Measurements from ENCODE around the gene GIMAP5.

GIMAP5 gene

DNA sequence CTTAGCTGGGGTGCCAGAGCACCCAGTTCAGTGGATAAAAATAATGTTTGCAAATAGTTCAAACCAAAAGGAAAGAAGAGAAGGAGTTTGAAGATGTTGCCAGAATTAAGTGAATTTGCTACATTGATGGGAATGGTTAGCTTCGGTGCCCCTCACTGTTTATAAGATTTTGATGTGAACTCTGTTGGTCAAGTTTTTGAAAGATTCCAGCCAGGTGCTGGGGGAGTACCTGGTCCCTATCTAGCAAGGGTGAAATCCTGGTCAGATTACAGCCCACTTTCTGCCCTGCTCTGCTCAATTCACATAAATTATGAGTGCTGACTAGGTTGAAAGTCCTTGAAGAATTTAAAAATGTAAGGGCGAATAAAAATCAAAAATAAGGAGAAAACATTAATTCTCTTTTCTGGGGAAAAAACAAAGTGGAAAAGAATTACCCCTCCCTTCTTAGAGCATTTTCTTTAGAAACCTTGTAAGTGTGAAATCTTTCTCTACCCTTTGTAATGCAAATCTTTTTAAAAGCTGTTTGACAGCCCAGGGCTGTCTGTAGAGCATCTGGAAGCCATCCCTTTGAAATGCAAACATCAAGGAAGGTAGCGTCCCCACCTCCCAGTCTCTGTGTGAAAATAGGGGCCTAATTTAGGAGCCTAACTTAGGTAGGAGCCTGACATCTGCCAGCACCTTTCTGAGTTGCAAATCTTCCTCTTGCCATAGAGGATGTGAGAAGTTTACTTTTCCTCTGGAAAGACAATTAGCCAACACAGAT is 1.4 kb upstream of the GIMAP5 start:
- DNase-seq (ENCODE audit: low read depth): no peak

DNA sequence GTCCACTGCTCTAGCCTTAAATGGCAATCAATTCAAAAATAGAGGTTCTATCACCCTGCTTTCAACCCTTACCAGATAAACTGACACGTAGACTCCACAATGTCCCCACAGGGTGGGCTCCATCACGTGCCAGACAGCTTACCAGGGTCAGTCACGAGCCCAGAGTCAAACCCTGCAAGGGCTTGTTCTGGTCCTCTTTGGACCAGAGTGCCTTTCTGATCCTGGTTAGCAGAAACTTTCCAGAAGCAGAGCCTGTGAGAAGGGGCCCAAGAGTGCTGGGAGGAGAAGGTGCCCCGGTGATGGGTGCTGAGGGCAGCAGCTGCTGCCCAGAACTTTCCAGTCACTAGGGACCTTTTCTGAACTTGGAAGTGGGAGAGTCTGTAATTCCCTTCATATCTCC is 354 bp upstream of the GIMAP5 start:
- no peak for DNase-seq (ENCODE audit: low read depth)

GRCh38 chr7:150738092-150738491 is 874 bp downstream of the GIMAP5 start:
- DNase-seq (ENCODE audit: low read depth): no peak

- DNase-seq (ENCODE audit: low read depth): no peak
Measured at GRCh38 chr7:150738591-150739001, 1.4 kb downstream of the GIMAP5 start.

- DNase-seq (ENCODE audit: low read depth): no peak
Measured at GRCh38 chr7:150739033-150739432, 1.8 kb downstream of the GIMAP5 start.

DNA sequence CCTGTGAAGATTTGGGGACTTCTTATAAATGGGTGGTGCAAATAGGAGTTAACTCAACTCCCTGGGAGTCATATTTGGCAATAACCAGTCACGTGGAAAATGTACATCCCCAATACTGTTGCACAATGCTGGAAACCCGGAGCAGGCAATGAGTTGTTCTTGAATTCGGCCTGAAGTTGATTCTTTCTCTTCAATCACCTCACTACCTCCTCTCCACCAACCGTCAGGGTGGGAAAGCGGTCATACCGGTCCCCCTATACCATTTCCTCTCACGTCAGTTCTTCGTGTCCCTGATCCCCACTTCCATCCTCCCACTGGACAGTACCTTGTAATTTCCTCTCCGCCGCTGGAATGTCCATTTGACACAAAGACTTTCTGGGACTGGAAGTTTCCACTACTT is 2.8 kb downstream of the GIMAP5 start:
- no peak for DNase-seq (ENCODE audit: low read depth)

DNA sequence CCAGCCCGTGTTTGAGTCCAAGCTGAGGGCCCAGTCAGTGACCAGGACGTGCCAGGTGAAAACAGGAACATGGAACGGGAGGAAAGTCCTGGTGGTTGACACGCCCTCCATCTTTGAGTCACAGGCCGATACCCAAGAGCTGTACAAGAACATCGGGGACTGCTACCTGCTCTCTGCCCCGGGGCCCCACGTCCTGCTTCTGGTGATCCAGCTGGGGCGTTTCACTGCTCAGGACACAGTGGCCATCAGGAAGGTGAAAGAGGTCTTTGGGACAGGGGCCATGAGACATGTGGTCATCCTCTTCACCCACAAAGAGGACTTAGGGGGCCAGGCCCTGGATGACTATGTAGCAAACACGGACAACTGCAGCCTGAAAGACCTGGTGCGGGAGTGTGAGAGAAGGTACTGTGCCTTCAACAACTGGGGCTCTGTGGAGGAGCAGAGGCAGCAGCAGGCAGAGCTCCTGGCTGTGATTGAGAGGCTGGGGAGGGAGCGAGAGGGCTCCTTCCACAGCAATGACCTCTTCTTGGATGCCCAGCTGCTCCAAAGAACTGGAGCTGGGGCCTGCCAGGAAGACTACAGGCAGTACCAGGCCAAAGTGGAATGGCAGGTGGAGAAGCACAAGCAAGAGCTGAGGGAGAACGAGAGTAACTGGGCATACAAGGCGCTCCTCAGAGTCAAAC is 5.2 kb downstream of the GIMAP5 start:
- DNase-seq (ENCODE audit: low read depth): no peak

DNA sequence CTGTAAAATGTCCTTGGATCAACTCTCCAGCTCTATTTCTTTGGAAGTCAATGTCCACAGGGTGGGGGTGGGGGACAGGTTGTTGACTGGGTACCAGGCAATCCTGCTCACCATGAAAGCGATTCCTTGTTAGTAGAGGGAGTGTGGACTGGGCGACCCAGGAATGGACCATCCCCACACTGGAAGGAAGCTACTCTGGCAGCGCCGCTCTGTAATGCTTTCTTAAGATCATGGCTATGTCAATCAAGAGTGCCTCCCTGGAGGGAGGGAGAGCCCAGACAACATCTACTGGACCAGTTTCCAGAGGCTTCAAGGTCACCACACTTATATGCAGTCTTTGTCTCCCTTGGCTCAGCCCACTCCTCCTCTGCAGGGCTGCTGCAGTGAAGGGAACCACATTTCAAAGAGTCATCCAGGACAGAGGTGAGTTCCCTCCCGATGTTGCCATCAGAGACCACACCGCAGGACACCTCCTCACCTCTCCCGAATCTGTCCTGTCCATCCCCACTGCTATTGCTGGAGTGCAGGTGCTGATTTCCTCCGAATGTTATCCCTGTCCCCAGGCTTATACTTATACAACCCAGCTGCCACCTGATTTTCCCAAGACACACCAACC is 6.9 kb downstream of the GIMAP5 start:
- no peak for DNase-seq (ENCODE audit: low read depth)

- no peak for DNase-seq (ENCODE audit: low read depth)
Measured at GRCh38 chr7:150745086-150745485, 7.9 kb downstream of the GIMAP5 start.

GRCh38 chr7:150745876-150746275 is 8.7 kb downstream of the GIMAP5 start:
- no peak for DNase-seq (ENCODE audit: low read depth)

GRCh38 chr7:150746921-150747320 is 9.7 kb downstream of the GIMAP5 start:
- DNase-seq (ENCODE audit: low read depth): no peak

GRCh38 chr7:150748376-150748775 is 11.2 kb downstream of the GIMAP5 start:
- no peak for DNase-seq (ENCODE audit: low read depth)

- no peak for DNase-seq (ENCODE audit: low read depth)
Measured at GRCh38 chr7:150751702-150752101, 14.5 kb downstream of the GIMAP5 start.

GRCh38 chr7:150753239-150753638 is 16.0 kb downstream of the GIMAP5 start:
- DNase-seq (ENCODE audit: low read depth): no peak

- no peak for DNase-seq (ENCODE audit: low read depth)
Measured at GRCh38 chr7:150753826-150754603, 16.8 kb downstream of the GIMAP5 start.

GRCh38 chr7:150754951-150755350 is 17.7 kb downstream of the GIMAP5 start:
- no peak for DNase-seq (ENCODE audit: low read depth)

DNA sequence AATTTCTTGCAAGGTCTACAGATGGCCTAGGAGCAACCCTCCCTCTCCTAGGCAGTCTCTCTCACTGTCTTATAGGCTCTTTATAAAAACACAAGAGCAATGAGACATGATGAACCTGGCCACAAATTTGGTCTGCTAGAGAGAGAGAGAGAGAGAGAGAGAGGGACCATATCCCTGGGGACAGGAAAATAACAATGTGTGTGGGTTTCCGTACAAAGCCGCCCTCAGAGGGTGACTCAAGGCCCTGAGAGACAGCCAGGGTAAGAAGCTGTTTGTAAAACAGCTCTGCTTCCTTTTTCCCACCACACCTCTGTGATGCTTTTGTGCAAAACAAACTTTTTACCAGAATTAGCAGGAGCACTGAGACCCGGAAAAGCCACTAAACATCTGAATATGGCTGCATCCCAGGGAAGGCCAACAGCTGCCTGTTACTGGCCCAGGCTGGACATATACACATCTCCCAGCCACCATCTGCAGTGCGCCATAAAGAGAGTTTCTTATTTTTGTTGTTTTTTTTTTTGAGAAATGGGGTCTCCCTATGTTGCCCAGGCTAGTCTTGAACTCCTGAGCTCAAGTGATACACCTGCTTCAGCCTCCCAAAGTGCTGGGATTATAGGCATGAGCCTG is 18.4 kb downstream of the GIMAP5 start:
- DNase-seq (ENCODE audit: low read depth): peak; percentile 60

GRCh38 chr7:150756166-150756565 is 18.9 kb downstream of the GIMAP5 start:
- DNase-seq (ENCODE audit: low read depth): no peak

DNA sequence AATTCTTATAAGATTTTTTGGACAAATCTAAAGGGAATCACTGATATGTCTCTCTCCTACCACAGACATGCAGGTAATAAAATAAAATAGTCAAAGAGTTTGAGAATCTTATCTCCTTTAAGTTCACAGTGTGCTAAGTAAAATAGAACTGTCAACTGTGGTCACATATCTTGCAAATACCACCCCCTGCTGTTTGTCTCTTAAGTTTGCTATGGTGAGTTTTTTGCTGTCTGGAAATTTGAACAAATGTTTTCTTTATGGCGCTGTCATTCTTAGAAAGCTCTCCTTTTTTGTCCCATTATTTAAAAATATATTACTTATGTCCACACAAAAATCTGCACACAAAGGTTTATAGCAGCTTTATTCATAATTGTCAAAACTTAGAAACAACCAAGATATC is 19.6 kb downstream of the GIMAP5 start:
- DNase-seq (ENCODE audit: low read depth): no peak

- no peak for DNase-seq (ENCODE audit: low read depth)
Measured at GRCh38 chr7:150759479-150759878, 22.3 kb downstream of the GIMAP5 start.

GRCh38 chr7:150766334-150766709 is 29.1 kb downstream of the GIMAP5 start:
- no peak for DNase-seq (ENCODE audit: low read depth)

DNA sequence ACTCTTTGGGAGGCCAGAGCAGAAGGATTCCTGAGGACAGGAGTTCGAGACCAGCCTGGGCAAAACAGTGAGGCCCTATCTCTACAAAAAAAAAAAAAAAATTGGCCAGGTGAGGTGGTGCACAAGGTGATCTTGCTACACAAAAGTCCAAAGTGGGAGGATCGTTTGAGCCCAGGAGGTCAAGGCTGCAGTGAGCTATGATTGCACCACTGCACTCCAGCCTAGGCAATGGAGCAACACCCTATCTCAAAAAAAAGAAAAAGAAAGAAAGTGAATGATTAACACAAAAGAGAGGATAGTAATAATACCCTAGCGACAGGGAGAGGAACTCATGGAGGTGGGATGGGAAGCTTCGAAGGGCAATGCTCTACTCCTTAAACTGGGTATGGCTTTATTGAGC is 32.5 kb downstream of the GIMAP5 start:
- DNase-seq (ENCODE audit: low read depth): no peak
